GM19099 (cell line): ENCODE measurements around the gene RXFP1.

Source experiments
- POLR2A ChIP-seq: IDR thresholded peaks from 3 replicates; pipeline ENCODE4 v1.6.1; 2011; ENCODE audit warnings: low read depth; ENCODE audit not compliant: insufficient read length; ENCODE audit errors: extremely low read depth

Gene RXFP1

DNA sequence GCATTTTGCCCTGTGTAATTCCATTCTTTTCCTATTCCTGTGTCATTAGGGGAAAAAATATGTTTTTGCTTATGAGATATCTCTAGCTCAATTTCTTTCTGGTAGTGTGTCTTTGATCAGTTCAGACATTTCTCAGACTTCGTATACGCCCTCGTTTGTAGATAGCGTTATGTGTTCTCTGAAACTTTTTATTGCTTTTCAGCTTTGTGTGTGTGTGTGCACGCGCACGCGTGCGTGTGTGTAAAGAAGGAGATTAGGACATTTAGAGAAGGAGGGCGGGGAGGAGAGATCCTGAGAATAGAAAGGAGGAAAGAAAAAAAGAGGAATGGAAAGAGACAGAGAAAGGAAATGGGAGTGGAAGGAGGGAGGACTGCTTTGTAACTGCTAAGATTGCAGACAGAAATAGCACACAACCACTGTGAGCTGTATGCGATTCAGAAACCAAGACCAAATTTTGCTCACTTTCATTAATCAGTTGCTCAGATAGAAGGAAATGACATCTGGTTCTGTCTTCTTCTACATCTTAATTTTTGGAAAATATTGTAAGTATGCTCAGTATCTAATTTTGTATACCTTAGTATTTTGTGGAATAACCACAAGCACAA lies at the start of gene RXFP1:
RXFP1 (plus strand) TSS at position 399 of the 605 bp plus-strand sequence; CDS start at position 494, 95 bp downstream.
- no peak for TF ChIP-seq POLR2A

DNA sequence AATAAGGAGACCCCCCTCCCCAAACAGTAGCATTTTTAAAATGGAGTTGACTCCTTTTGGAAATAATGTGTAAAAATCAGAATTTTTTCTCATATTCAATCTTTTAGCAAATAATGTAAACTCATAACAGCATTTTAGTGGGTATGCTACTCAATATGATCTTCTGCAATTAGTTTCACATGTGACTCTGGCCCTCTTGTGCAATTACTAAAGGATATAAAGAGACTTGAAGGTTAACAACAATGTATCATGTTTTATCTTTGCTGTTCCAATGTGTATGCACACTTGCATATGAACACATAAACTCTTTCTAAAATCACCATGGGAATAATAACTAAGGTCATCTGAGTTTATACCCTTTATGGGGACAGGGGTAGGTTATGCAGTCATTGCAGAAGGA lies 39.9 kb upstream of the RXFP1 start:
- no peak for TF ChIP-seq POLR2A

DNA sequence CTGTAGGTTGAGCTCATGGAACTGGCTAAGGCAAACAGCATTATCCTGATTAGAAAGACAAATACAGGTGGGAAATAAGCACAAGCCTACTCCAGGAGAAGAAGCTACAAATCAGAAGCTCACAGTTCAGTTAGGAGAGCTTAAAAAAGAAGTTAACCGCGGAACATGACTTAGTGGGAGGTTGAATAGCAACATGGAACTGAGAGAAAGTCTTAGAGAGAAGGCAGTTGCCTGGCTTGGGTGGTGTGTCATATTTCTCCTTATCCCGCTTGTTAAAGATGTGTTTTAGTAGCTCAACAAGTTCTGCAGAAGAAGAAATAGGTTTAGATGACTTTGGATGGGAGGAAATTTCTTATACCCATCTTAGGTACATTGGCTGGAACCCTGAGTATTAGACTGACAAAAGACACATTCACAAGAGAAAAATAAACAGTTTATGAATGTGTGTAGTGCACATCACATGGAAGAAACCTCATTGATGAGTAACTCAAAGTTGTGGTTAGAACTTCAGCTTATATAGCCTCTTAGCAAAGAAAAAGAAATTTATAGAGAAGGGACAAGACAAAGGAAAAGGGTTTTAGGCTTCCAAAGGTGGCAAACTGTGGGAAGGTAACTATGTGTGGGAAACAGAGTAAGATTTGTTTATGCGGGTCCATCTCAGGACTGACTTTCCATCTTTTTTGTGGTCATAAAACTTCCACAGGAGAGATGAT lies 37.4 kb upstream of the RXFP1 start:
- no peak for TF ChIP-seq POLR2A

DNA sequence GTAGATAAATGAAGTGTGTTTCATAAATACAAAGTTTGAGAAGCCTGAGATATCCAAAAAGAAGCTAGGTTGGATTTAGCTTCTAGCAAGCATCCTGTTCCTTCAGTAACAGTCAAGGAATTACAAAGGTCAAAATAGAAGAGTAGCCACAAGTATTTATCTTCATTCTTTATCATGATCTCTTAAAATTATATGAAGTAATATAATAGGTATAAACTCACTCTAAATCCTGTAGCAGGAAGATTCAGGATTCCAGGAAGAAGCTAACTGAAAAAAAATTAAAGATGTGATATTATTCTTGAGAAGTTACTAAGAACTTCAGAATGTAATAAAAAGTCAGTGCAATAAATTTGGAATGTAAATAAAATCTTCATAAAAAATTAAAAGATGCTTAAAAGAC lies 31.1 kb upstream of the RXFP1 start:
- no peak for TF ChIP-seq POLR2A

DNA sequence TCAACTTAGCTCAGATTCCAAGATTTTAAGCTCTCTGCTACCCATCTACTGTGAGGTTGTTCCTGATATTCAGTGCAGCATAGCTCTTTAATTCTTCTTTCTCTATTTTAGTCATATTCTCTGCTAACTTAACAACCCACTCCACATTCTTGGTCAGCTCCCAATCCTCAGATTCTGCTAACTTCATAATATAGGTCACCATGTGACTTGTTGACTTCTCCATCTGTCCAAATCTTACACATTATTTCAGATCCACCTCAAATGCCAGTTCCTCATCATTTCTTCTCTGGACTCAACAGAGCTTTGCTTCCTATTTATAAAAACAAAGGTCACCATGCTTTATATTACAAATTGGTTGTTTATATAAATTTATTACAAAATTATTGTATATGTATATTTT lies 29.3 kb upstream of the RXFP1 start:
- TF ChIP-seq POLR2A, result no peak

DNA sequence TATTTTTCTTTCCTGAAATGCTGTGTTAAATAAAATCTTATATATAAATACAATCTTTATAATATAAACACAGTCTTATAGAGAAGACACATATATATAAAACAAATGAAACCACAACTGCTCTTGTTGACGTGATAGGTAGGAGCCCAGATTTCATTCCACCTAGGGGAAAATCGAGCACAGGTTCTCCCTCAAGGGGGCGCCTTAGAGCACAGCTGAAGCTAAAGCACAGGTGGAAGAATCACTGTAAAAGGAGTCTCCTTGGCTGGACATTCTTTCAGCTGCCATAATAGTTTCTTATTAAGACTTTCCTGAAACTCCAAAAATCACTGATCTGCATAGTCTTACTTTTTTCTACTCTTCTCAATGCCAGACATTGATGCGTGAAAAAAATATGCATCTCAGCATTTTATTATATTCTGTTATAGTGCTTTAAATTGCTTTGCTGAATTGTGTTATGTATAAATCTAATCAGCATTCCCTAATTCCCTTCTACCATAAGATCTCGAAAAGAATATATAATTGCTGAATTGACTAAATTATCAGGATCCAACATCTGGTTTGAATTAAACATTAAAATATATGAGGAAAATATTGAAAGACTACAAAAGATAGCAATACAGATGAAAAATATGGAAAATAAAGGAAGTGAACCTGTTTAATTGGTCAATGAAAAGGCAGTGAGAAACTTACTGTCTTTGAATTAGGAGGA lies 25.5 kb upstream of the RXFP1 start:
- no peak for TF ChIP-seq POLR2A

DNA sequence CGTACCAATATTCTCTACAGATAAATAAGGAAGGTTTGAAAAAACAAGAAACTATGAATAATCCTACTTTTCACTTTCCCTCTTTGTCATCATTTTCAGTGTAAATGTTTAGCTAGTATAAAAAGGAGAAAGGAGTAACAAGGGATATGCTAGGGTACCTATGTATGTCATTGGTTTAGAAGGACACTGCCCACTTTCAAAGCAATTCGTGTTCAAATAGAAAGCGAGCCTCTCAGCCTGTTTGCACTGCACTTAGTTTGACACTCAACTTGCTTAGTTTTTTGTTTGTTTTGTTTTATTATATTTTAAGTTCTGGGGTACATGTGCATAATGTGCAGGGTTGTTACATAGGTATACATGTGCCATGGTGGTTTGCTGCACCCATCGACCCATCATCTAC lies 21.6 kb upstream of the RXFP1 start:
- TF ChIP-seq POLR2A, result no peak

DNA sequence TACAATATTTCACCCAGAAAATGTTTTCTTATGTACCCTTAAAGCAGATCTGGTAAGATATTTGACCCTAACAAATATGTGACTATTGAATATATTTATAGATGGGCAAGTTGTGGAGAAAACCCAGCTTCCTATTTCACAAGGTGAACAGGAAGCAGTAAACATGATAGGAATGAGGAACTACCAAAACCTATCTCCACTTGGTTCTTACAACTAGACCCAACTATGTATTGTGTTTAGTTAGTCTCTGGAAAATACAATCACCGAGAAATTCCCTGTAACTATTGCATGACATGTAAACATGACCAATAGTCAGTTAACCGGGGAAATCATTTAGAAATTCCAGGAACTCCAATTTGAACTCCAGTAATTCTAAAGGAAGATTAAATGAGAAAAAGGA lies 8.4 kb upstream of the RXFP1 start:
- TF ChIP-seq POLR2A, result no peak

DNA sequence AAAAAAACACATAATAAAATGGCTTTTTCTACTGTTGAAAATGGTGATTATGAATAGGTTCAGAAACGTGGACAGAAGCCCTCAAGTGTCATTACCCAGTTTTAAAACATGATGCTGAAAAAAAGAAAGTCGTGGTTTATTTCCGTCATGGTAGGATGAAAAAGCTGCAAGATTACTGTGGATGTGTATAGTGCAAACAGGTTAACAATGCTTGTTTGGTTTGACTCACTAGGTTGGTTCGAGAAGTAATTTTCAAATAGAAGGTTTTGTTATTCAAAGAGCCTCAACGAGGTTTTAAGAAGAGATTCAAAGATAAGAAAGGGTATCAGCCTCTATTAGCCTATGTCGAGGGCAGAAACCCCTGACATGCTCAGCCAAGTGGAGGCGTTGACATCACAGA lies 2.5 kb upstream of the RXFP1 start:
- no peak for TF ChIP-seq POLR2A

DNA sequence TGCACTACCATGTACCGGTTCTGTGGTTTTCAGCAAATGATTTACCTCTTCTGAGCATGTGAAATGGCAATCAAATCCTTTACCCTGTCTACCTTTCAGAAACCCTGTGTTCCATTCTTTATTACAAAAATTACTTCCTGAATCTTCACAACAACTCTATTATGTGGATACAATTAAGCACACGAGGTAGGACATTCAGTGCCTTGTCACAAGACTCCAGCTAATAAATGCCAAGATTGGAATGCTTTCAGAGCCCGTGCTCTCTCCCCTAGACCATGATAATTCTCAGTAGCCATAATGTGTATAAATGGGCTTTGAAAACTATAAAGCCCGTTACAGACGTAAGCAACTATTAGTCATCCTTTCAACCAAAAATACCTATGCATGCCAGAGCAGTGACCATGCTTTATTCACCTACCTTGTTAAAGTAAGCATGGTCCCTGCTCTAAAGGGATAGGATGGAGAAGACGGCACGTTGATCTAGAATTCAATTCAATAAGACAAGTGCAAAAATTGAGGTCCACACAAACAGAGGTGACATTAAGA lies 2.4 kb downstream of the RXFP1 start:
- no peak for TF ChIP-seq POLR2A

DNA sequence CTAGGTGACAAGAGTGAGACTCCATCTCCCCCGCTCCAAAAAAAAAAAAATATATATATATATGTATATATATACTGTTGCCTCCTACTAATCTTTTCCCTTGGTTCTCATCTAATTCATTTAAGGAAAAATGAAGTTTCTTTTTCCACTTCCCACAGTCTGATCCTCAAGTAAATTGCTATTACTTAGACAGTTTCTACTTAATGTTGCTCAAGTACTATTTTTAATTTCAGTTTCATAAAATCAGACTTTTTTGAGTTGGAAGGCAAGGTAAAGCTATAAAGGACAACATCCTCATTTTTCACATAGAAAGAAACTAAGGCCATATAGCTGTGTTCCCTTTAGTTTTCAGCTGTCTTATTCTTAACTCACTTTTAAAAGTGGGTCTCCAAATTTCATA lies 5.8 kb downstream of the RXFP1 start:
- no peak for TF ChIP-seq POLR2A

DNA sequence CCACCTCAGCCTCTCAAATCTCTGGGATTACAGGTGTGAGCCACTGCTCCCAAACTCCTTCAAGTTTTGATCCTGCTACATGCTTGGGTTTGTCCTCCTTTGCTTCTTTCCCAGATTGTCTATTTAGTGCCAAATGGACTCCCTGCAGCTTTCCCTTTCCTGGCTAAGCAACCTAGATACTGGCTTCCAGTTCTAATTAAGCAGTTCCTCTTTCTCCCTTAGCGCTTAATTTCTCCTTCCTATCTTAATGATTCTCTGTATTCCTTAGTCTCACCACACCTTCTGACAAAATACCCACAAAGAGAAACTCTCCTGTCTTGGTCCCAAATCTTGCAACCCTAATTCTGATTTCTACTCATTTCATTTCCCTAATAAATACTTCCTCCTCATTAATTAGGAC lies 7.8 kb downstream of the RXFP1 start:
- TF ChIP-seq POLR2A, result no peak

DNA sequence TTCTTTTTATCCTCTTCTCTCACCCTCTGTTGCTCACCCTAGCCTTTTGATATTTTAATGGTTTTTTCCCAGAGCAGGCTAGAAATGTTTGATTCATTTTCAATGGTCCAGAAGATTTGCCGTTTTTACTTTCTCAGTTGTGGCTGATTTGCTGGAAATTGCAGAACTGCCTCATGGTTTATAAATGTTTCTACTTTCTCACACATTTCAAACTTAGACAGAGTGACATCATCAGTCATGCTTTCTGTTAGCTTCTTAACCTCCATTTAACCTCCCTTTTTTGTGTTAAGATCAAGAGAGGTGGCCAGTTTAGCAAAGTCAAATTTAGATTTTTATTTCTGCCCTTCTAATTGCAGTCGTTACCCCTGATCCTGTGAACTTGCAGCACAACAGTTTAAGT lies 8.7 kb downstream of the RXFP1 start:
- no peak for TF ChIP-seq POLR2A

DNA sequence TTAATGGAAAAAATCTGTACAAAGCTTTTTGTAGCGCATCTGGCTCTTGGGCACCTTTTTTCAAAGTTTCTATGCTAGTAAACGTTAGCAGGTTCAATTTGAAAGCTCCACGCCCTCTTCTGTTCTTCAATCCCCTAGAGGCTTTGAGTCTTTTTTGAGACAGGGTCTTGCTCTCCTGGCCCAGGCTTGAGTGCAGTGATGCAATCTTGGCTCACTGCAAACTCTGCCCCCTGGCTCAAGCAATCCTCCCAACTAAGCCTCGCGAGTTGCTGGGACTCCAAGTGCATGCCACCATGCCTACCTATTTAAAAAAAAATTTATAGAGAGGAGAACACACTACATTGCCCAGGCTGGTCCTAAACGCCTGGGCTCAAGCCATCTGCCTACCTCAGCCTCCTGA lies 9.2 kb downstream of the RXFP1 start:
- TF ChIP-seq POLR2A, result no peak

DNA sequence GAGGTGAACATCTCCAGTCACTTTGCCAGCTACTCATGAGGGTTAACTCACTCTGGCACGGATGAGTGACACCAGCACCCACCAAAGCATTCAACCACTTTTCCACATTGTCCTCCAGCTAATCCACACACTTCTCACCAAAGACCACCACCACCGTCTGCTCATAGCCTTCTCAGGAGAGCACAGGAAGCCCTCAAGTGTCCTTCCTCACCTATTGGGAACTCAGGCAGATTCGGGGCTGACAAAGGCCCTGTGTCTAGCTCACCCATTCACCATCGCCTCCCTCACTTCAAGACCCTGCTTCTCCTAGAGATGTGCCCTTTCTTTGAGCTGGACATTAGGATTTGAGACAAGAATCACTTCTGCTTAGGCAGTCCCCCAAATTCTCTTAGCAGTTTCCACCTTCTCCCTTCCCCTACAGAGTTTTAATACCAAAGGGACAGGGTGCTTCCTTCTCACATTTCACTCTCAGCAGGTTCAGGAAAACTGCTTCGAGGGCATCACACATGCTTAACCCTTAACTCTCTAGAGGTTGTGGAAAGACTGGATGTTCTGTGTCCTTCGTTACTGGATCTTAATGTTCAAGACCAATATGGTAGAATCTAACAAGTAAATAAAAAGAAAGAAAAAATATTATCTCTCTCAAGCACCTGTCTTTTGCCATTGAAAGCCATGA lies 11.0 kb downstream of the RXFP1 start:
- TF ChIP-seq POLR2A, result no peak
